ENCODE data around the gene CSPG4.
"Not testable (repeated sequence)": the region's sequence is repeated elsewhere in the genome, so short reads cannot be mapped to it uniquely, and the experiment has no call there.

Gene CSPG4, protein sequence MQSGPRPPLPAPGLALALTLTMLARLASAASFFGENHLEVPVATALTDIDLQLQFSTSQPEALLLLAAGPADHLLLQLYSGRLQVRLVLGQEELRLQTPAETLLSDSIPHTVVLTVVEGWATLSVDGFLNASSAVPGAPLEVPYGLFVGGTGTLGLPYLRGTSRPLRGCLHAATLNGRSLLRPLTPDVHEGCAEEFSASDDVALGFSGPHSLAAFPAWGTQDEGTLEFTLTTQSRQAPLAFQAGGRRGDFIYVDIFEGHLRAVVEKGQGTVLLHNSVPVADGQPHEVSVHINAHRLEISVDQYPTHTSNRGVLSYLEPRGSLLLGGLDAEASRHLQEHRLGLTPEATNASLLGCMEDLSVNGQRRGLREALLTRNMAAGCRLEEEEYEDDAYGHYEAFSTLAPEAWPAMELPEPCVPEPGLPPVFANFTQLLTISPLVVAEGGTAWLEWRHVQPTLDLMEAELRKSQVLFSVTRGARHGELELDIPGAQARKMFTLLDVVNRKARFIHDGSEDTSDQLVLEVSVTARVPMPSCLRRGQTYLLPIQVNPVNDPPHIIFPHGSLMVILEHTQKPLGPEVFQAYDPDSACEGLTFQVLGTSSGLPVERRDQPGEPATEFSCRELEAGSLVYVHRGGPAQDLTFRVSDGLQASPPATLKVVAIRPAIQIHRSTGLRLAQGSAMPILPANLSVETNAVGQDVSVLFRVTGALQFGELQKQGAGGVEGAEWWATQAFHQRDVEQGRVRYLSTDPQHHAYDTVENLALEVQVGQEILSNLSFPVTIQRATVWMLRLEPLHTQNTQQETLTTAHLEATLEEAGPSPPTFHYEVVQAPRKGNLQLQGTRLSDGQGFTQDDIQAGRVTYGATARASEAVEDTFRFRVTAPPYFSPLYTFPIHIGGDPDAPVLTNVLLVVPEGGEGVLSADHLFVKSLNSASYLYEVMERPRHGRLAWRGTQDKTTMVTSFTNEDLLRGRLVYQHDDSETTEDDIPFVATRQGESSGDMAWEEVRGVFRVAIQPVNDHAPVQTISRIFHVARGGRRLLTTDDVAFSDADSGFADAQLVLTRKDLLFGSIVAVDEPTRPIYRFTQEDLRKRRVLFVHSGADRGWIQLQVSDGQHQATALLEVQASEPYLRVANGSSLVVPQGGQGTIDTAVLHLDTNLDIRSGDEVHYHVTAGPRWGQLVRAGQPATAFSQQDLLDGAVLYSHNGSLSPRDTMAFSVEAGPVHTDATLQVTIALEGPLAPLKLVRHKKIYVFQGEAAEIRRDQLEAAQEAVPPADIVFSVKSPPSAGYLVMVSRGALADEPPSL (N-terminal part only)

DNA sequence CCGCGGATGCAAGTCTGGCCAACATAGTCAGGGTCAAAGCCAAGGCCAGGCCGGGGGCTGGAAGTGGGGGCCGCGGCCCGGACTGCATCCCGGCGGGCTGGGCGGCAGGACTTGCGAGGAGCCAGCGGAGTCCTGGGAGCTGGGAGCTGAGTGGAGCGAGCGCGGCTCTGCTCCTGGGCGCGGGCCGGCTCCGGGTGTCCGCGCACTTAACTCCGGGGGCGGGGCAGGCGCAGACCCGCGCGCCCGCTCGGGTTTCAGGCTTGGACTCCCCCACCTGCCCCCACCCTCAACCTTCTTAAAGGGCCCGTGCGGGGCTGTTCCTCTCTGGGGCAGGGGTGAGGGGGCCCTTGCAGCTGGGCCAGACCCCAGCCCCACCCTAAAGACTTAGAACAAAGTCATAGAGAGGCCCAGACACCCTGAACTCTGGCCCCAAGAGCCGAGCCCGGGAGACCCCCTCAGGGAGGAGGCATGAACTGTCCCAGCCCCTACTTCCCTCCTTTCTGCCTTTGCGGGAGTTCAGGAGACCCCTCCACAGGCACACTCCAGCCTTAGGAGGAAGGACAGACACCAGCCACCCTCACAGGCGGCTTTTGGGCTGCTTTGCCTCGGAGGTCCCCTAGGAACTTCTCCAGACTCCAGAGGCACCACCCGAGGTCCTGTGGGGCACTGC, at the start of gene CSPG4:
CSPG4 (minus strand) TSS at position 181 of the 670 bp plus-strand sequence; CDS start at position 88, 93 bp downstream.
- no peak for DNase-seq

DNA sequence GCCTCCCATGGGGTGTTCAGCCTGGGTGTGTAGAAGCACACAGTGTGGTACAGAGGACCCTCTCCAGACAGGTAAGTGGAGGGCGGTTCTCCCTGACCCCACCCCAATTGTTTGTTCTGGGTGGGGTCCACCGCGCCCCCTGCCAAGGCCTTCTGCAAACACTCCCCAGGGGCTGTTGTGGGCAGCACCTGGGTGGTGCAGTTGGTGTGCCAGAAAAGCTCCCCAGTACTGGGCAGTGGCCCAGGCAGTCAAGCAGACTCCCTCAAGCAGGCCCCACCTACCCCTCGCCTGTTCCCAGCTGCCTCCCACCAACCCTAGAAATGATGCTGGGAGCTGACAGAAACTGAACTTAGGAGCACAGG, 49.7 kb upstream of the CSPG4 start:
- DNase-seq, result not testable (repeated sequence)

DNA sequence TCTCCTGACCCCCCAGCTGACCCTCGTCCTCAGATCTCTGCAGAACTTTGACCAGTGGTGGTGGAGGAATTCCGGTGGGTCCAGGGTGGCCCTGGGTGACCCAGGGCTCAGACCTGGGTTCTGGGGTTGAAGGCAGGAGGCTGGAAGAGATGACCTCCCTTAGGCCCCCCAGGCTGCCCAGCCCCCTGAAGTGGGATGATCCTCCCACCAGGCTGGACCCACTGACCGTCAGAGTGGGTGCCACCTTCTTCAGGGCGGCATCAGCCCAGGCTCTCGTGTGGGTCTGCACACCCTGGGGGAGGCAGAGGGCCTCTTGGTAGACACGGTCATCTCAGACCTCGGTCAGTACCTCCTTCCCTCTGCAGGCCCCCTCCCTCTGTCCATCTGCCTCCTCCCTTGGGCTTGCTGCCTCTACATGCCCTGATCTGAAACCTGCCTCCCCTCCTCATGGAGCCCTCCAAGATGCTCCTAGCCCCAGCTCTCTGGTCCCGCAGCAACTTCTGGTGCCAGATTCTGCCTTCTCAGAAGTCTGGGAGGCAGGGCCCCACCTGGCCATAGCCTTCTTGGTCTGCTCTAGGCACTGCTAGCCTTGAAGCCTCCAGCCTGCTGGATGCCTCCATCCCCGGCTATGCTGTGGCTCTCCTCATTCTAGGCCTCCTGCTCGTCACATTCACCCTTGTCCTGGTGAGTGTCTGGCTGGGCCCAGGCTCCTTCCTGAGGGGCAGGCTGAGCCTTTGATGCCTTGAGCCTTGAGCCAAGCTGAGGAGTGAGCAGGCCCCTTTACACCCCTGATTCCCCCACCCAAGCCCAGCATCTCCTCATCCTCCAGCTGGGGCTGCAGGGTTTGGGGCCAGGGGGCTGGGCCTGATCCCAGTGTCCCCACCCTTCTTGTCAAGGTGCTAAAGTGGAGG, 49.1 kb upstream of the CSPG4 start:
- no peak for DNase-seq

DNA sequence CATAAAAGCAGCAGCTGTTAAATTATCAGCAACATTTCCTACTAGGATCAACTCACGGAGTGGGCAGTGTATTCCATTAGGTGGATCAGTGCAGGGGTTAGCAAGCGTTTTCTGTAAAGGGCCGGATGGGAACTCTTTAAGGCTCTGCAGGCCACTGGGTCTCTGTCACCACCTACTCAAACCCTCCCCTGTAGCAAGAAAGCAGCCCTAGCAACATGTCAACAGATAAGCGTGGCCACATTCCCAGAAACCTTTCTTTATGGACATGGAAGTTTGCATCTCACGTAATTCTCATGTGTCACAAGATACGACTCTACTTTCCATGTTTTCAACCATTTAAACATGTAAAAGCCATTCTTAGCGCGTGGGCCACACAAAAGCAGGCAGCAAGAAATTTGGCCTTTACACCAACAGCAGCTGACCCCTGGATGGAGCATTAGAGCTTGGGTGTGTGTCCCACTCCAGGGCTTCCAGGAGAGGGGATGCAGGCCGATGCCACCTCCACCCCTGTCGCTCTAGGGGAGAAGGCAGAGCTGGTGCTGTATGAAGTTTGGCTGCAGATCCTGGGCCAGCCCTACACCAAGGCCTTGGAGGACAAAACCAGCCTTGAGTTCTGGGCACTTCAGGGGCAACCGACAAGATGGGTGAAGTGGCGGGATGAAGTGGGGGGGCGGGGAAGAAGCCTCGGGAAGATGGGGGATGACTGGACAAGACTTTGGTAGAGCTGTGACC, 48.2 kb upstream of the CSPG4 start:
- no peak for DNase-seq

DNA sequence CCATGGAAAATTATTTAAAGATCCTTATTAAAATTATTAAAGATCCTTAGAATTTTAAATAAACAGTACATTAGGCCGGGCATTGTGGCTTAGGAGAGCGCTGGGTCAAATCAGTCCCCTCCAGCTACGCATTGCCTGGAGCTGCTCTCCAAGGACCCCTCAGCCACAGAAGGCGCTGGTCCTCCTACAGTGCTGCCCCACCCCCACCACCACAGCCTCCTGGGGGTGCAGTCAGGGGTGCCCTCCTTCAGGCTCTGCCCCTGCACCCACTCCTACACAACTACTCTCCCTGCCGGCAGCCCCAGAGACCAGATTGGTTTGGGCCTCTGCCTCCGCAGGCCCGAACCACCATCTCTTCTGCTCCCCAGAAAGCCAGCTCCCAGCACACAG, 47.5 kb upstream of the CSPG4 start:
- not testable (repeated sequence) for DNase-seq

DNA sequence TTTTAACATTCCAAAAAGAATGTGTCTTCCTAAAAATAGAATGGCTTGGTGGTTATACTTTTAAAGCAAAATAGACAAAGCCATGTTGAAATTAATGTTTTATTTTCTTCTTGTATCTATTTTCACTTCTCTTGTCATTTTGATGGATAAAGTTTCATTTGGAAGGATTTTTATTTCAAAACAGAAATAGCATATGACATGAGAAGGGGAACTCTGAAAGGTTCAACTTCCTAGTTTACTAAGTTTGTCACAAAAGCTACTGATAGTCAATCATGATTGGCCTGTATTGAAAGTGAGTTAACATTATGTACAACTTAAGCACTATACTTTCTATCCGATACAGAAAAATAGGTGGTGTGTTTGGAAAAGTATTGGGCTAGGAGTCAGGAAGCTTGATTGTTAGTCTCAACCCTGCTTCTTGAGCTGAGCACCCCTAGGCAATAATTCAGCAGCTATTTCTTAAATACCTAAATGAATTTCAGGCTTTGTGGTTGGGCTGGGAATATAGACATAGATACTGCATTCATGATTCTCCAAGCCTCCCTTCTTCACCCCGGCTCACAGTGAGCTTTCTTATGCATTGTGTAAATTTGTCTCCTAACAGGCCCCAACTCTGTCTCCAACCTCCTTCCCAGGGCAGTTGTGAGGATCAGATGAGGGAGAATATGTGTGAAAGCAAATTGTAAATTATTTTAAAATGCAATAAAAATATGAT, 46.9 kb upstream of the CSPG4 start:
- no peak for DNase-seq

DNA sequence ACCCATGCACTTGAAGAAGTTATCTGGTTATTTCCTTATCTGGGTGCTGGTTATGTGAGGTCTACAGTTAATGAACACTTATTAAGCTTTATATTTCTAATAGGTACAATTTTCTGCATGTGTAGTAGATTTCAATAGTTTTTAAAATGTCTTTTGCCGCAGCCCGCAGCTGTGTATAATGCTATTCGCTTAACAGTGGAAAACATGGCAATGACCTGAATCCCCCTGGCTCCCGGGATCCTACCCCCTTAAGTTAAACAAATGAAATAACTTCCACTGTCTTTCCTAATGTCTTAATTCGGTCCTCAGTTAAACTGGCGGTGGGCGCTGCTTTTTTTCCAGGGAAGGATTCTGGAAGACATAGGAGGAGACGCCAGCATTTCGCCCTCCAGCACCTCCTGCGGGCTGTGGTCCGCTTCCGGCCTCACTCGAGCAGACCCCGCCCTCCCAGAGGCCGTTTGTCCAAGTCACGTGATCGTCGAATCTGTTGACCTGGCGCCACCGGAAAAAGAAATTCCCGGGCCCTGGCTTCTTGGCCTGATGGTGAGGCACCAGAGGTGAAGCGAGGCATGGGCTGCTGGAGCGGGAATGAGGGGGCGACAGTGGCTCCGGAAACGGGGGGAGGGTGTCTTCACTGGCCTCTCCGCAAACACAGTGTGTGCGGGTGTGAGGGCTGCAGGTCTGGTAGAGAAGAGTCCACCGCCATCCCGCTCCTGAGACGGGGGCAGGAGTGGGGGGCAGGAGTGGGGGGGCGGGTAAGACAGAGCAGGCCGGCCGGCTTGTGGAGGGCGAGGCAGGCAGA, 45.6 kb upstream of the CSPG4 start:
- DNase-seq, result peak; percentile 84

DNA sequence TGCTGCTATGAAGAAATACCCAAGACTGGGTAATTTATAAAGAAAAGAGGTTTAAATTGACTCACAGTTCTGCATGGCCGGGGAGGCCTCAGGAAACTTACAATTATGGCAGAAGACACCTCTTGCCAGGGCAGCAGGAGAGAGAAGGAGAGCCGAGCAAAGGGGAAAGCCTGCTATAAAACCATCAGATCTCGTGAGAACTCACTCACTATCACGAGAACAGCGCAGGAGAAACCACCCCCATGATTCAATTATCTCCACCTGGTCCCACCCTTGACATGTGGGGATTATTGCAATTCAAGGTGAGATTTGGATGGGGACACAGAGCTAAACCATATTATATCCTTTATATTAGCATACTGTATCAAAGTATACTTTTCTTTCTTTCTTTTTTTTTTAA, 42.2 kb upstream of the CSPG4 start:
- not testable (repeated sequence) for DNase-seq

DNA sequence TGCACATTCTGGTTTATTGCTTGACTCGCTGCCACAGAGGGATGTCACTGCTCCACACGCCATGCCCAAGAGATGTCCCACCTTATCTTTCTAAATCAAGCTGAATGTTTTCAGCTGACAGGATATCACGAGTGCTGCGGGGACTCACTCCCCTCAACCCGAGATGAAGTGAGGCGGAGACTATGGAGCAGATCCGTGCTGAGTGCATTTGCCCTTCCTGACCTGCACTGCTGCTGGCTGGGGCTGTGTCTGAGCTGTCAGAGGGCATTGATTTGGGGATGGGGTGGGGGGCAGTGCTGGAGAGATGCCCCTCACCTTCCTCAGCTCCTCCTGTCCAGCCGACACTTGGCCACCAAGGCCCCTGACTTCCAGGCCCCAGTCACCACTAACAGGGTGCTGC, 40.5 kb upstream of the CSPG4 start:
- no peak for DNase-seq

DNA sequence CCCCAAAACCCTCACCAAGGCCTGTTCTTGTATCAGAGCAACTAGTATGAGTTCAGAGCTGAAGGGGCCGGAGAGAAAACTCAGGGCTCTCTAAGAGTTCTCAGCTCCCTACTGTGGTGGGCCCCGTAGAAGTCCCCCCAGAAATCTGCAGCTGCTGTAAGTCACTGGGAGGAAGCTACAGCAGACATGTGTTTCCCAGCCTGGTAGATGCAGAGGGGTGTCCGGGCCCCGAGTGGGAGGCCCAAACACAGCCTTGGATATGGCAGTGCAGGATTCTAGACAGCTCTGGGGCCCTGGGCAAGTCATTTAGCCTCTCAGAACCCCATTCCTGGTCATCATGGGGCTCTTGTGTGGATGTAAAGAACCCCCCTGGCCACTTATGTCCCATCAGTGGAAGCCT, 39.2 kb upstream of the CSPG4 start:
- DNase-seq, result no peak

DNA sequence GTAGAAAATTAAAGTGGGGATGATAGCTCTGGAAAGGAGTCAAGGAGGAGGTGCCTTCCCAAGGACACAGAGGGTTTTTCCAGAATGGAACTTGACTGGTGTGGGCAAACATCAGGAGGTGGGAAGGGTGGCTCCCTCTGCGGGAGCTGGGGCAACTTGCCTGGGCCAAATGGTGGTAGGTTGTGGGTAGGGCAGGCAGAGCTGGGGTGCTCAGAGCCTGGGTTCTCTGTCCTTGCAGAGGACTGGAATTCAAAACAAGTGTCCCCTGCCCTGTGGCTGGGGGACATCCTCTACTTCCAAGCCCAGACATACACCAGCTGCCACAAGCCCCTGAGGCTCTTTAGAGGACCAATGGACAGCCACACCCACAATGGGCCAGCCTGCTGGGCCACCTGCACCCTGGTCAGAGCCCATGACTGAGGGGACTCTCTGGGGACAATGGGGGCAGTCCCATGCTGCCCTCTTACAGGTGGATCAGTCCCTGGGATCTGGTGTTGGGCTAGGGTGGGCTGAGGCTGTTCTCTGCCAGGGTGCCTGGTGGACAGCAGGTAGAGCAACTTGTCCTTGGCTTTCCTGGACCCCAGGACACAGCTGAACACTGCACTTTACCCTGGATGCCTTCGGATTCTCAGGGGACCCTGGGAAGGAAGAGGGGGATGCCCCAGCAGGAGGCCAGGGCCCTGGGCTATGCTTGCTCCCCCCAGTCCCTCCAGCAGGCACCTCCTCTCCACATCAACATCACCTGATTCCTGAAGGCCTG, 38.6 kb upstream of the CSPG4 start:
- DNase-seq, result no peak

DNA sequence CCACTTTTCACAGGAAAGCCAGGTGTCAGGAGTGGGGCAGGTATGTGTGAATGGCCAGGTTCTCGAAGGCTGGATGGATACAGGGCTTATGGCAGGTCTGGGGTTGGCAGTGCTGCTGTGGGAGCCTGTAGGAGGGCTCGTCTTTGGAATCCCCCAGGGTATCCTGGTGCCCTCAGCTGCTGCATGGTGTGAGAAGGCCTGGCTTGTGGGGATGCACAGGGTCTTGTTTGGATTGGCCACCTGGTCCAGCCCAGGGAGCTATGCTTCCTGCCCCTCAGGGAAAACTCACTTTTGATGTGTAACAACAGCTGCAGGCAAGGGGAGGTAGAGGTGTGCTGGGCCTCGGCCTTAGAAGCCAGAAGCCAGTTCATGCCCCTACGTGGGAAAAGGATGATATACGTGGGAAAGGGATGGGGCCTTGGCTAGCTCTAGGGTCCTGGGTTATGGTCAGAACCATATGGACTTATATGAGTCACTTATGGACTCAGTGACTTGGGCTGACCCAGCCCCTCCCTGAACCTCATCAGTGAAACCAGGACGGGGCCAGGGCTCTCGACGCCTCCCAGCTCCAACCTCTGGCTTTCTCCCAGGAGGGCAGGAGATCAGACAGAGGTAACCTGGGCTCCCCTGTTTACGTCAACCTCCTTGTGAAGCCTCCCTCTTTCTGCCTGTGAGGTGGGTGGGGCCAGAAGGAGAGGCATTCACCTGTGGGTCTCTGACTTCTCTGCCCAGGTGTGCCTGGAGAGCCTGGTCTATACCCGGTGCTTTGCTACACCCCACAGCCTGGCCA, 37.8 kb upstream of the CSPG4 start:
- DNase-seq, result no peak

DNA sequence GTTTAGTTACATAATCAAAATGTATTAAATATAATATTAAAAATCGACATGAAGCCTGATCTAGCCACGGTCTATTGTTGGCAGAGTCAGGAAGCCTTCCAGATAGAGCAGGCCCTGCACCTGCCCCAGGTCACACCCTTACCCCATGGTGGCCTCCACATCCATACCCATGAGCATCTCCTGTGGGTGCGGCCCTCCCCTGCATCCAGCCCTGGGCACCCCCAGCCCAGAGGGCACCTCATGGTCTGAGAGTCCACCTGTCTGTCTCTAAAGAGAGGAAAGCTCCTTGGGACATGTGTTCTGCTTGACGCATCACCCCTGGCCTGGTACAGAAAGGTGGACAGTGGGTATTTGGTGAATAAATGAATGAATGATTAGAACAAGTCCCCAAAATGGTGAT, 37.2 kb upstream of the CSPG4 start:
- no peak for DNase-seq

DNA sequence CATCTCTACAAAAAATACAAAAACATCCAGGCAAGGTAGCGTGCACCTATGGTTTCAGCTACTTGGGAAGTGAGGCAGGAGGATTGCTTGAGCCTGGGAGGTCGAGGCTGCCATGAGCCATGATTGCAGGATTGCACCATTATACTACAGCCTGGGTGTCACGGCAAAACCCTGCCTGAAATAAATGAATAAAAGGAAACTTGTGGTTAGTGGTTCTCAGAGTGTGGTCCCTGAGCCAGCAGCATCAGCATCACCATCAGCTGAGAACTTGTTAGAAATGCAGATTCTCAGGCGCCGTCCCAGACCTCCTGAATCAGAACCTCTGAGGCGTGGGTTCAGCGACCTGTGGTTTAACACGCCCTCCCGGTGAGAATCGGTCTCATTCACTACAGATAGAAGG, 36.2 kb upstream of the CSPG4 start:
- not testable (repeated sequence) for DNase-seq

DNA sequence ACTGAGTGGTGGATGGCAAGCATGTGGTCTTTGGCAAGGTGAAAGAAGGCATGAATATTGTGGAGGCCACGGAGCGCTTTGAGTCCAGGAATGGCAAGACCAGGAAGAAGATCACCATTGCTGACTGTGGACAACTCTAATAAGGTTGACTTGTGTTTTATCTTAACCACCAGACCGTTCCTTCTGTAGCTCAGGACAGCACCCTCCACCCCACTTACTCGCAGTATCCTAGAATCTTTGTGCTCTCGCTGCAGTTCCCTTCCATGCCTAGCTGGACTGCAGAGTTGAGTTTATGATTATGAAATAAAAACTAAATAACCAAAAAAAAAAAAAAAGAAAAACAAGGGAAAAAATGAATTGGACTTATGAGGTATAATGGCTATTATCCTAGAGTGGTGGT, 34.5 kb upstream of the CSPG4 start:
- not testable (repeated sequence) for DNase-seq

DNA sequence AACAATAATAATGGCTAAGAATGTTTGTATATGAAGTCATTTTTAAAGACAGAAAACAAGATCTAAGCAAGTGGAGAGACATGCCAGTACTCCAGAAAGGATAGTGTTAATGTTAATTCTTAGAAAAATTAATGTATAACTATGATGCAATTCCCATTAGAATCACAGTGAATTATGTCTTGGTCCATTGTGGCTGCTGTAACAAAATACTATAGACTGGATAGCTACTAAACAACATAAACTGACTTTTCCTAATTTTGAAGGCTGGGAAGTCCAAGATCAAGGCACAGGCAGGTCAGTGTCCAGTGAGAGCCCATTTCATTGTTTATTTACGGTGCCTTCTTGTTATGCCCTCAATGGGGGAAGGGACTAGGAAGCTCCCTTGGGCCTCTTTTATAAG, 32.7 kb upstream of the CSPG4 start:
- DNase-seq, result no peak

DNA sequence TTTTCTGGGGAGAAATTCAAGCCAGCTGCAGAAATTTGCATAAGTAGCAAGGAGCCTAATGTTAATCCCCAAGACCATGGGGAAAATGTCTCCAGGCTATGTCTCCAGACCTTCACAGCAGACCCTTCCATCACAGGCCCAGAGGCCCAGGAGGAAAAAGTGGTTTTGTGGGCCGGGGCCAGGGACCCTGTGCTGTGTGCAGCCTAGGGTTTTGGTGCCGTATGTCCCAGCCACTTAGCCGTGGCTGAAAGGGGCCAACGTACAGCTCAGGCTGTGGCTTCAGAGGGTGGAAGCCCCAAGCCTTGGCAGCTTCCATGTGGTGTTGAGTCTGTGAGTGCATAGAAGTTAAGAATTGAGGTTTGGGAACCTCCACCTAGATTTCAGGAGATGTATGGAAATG, 29.7 kb upstream of the CSPG4 start:
- not testable (repeated sequence) for DNase-seq

DNA sequence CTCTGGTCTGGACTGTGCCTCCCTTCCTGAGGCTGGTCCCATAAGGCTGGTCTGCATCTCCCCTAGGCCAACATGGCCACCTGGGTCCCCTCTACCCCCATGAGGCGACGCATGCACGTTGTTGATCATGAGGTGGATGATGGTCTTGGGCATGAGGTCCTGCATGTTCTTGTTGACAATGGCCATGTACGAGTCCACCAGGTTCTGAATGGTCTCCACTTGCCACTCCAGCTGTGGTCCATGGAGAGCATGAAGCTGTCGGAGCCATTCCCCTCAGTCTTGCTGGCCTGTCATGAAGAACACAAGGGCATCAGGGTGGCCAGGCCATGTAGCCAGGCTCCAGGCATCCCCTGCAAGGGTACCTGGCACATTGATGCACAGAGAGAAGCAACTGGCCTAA, 27.1 kb upstream of the CSPG4 start:
- DNase-seq, result no peak

Measured in activated CD8-positive, alpha-beta memory T cell treated with anti-CD3 and anti-CD28 coated beads for 24 hours (primary cell).